SK-N-MC (cell line): ENCODE measurements around the gene CARMIL1.

ENCODE experiments used
- EZH2 ChIP-seq: fragments of 200-600 bp; sonication (generic); IDR thresholded peaks from one replicate; pipeline ENCODE4 v1.6.1; 2017; ENCODE audit warnings: antibody characterized with exemption
- POLR2AphosphoS5 ChIP-seq: IDR thresholded peaks from 2 replicates; pipeline ENCODE4 v1.6.1; 2012; ENCODE audit warnings: mild to moderate bottlenecking, low read depth, low read length, borderline replicate concordance

GRCh38 chr6:25503686-25504085 lies 224.5 kb downstream of the CARMIL1 start:
- TF ChIP-seq EZH2 (no peak), POLR2AphosphoS5 (no peak)
